AG09319 (cell line): ENCODE measurements around the gene RPS6KA3.

Source experiments
- DNase-seq: peaks from one replicate; pipeline ENCODE4 v3.0.0-alpha.2; 2010; ENCODE audit warnings: low read depth; ENCODE audit errors: extremely low read depth
- TF ChIP-seq, protein P1 (sequence below): IDR thresholded peaks from 2 replicates; pipeline ENCODE4 v1.5.1; 2011; ENCODE audit warnings: low read depth, mild to moderate bottlenecking, inconsistent platforms, low read length, moderate library complexity

Gene RPS6KA3

DNA sequence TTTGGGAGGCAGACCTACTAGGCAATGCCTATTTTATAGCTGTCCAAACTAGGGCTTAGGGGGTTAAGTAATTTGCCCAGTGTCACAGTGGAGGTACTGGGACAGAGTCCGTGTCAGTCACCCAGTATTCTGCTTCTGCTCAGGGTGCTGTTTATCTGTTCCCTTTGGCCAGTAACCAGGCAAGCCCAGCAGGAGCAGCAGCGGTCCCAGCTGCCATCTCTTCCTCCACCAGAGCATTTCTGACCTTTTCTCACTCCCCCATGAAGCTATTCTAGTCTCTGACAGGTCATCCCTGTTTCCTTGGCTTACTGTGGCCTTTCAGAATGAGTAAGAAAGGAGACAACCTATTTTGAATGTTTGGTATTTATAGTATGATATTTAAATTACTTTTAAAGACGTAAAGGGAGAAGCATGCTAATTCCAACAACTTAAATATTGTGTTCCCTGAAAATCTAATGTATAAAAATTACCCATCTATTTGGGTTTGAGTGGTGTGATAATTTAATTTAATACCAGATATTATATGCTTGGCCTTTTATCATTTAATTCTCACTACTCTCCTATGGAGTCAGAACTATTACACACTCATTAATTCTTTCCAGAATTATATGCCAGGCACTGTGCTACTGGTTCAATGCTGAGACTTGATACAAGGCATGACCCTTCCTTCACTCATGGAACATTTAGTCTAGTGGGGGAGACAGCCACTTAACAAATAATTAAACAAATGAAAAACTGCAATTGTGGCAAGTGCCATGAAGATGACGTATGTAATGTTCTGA is 60.6 kb downstream of the RPS6KA3 start:
- TF ChIP-seq, protein P1, sequence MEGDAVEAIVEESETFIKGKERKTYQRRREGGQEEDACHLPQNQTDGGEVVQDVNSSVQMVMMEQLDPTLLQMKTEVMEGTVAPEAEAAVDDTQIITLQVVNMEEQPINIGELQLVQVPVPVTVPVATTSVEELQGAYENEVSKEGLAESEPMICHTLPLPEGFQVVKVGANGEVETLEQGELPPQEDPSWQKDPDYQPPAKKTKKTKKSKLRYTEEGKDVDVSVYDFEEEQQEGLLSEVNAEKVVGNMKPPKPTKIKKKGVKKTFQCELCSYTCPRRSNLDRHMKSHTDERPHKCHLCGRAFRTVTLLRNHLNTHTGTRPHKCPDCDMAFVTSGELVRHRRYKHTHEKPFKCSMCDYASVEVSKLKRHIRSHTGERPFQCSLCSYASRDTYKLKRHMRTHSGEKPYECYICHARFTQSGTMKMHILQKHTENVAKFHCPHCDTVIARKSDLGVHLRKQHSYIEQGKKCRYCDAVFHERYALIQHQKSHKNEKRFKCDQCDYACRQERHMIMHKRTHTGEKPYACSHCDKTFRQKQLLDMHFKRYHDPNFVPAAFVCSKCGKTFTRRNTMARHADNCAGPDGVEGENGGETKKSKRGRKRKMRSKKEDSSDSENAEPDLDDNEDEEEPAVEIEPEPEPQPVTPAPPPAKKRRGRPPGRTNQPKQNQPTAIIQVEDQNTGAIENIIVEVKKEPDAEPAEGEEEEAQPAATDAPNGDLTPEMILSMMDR: no peak

DNA sequence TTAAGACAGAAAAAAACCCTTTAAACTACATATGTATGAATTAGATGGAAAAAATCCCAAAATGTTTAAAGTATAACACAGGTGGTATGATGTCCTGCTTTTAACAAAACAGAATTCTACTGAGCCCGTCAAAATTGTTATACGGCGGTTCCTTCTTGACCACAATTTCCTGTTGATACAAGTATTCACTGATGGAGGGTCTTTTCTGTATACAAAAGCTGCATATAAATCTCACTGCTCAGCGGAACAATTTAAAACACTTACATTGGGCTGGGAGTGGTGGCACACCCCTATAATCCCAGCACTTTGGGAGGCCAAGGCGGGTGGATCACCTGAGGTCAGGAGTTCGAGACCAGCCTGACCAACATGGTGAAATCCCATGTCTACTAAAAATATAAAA is 62.4 kb downstream of the RPS6KA3 start:
- no peak for DNase-seq
- TF ChIP-seq, protein P1: no peak

More for the DNA sequence above, 60.6 kb downstream of the RPS6KA3 start:
- no peak for DNase-seq

DNA sequence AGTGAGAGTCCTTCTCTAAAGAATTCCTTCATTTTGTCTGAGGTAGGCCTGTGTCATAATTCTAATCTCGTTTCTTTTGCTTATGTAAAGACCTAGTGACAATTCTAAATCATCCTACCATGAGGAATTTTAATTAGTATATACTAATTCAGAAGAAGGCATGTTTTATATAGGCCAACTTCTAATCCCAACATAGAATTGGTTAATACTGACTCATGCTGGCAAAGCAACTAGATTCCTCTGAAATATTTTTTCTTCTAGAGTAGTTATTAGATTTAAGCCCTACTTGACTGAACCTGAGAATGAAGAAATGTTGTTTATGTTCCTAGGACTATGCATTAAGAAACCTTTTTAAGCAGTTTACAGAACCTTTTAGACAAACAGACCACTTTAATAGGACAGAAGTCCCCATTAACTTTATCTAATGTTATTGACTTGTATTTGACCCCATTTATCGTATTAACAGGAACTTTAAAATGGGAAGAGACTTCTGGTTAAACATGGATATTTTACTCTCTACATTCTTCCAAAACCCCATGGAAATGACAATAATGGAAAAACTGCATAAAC is 69.0 kb downstream of the RPS6KA3 start:
- TF ChIP-seq, protein P1: no peak

DNA sequence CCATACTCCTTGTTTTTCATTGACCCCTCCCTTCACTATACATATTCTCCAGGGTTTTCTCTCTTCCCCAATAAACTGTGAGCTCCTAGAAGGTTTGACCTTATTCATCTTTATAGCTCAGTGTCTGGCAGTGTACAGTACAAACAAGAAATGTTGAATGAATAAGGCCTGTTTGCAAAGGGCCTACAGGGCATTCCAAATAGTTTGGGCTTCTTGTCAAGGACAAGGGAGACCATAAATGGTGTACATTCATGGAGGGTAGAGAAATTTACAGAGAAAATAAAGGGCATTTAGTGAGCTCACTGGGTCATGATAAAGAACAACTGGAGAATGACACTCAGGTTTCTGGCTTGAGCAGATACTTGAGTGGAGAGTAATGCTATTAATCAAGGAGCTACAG is 77.5 kb downstream of the RPS6KA3 start:
- DNase-seq: no peak
- TF ChIP-seq, protein P1: no peak

More for the DNA sequence above, 69.0 kb downstream of the RPS6KA3 start:
- no peak for DNase-seq

DNA sequence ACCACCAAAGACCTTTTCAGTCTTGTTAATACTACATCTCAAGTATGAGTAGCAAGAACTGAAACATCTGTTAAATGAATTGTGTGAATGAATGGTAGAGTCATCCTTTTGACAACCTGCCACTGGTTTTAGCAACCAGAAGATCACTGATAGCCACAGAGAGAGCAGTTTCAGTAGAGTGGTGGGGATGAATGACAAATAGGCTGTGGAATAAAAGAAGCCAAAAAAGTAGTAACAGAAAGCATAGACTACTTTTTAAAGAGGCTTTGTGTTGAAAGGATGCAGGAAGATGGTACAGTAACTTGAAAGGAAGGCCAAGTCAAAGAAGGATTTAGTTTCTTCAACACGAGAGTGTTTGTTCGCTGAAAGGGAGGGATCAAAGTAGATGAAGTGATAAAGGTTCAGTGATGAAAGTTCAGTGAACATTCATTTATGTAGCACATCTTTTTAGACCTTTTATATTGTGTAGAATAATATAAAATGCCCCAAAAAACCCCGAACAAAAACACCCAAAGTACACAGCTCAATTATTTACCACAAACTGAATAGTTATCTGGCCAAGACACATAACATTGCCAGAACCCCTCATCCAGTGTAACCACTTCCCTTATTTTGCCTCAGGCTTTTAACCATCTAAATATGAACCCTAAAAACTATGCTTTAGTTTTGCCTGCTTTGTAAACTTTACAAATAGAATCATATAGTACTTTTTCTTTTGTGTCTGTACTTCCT is 84.9 kb downstream of the RPS6KA3 start:
- no peak for DNase-seq
- TF ChIP-seq, protein P1: no peak

DNA sequence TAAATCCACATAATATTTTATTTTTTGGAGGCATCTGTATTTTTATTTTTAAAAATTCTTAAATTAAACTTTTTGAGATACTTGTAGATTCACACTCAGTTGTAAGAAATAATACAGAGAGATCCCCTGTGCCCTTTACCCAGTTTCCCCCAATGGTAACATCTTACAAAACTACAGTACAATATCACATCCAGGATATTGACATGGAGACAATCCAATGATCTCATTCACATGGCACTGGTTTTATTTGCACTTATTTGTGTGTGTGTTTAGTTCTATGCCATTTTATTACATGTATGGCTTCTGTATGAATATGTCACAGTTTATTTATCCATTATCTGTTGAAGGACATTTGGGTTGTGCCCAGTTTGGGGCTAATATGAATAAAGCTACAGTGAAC is 89.6 kb downstream of the RPS6KA3 start:
- TF ChIP-seq, protein P1: no peak
- DNase-seq: no peak

DNA sequence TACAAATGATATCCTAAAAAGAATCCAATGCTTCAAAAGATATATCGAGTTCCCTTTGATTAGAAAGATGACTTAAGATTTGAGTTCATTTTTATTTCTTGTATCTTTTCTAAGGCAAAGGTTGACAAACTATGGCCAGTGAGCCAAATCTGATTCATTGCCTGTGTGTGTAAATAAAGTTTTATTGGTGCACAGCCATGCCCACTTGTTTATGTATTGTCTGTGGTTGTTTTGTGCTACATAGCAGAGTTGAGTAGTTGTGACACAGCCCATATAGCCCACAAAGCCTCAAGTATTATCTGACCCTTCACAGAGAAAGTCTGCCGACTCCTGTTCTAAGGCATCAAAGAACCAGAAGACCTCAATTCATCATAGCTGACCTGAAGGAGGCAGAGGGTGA is 92.9 kb downstream of the RPS6KA3 start:
- TF ChIP-seq, protein P1: no peak
- no peak for DNase-seq
